Activated CD8-positive, alpha-beta memory T cell treated with anti-CD3 and anti-CD28 coated beads, Interleukin-2, amount 50 U/mL, for 1 hour (primary cell): ENCODE data around the gene NCKAP1.
"Not testable (repeated sequence)": the region's sequence is repeated elsewhere in the genome, so short reads cannot be mapped to it uniquely, and the experiment has no call there.

Experiments used
- DNase-seq: peaks from one replicate; pipeline ENCODE4 v3.0.0-alpha.2; 2020; ENCODE audit errors: extremely low read depth

Gene NCKAP1

DNA sequence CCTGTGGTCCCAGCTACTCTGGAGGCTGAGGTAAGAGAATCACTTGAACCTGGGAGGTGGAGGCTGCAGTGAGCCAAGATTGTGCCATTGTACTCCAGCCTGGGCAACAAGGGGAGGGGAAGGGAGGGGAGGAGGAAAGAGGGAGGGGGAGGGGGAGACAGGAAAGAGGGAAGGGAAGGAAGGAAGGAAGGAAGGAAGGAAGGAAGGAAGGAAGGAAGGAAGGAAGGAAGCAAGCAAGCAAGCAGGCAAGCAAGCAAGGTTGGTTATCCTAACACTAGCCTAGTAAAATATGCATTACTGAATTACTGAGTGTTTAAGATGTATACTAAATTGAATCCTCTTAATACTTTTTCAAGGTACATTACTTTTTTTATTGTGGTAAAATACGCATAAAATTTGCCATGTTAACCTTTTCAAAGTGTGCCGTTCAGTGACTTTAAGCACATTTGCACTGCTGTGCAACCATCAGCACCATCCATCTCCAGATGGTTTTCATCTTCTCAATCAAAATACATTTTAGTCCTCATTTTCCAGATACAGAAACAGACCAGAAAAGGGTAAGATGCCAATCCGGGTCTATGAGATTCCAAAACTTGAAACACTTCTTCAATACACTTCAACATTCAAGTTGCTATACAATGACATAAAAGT lies 28.9 kb downstream of the NCKAP1 start:
- DNase-seq, result no peak

DNA sequence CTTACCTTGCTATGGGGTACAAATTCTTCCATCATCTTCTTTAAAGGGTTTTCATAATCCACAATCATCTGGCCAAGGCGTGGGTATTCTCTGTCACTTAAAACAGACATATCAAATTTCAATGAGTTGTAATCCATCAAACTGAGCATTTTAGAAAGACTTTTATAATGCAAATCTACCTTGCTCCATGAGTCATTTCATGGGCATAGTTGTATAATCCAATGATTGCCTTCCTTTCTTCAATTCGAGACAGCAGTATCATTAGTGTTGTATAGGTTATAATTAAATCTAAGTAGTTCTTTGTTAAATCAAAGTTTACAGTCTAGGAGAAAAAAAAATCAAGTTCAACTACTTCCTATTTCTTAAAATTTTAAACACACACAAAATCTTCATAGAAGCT lies 36.3 kb downstream of the NCKAP1 start:
- DNase-seq, result no peak

DNA sequence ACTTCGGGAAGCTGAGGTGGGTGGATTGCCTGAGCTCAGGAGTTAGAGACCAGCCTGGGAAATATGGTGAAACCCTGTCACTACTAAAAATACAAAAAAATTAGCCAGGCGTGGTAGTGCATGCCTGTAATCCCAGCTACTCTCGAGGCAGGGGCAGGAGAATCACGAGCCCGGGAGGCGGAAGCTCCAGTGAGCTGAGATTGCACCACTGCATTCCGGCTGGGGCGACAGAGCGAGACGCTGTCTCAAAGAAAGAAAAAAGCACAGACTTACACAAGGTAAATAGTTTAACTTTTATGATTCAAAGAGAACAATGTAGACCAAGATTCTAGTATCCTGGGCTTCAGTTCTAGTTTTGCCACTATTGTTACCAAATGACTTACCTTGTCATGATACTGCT lies 37.4 kb downstream of the NCKAP1 start:
- no peak for DNase-seq

DNA sequence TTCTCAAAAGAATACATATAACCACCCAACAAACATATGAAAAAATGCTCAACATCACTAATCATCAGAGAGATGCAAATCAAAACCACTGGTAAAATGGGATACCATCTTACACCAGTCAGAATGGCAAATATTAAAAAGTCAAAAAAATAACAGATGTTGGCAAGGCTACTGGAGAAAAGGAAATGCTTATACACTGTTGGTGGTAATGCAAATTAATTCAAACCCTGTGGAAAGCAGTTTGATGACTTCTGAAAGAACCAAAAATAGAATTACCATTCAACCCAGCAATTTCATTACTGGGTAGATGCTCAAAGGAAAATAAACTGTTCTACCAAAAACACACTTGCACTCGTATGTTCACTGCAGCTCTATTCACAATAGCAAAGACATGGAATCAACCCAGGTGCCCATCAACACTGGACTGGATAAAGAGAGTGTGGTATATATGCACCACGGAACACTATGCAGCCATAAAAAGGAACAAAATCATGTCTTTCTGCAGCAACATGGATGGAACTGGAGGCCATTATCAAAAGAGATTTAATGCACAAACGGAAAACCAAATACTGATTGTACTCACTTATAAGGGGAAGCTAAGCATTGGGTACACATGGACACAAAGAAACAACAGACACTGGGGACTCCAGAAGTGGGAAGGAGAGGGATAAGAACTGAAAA lies 38.8 kb downstream of the NCKAP1 start:
- no peak for DNase-seq

DNA sequence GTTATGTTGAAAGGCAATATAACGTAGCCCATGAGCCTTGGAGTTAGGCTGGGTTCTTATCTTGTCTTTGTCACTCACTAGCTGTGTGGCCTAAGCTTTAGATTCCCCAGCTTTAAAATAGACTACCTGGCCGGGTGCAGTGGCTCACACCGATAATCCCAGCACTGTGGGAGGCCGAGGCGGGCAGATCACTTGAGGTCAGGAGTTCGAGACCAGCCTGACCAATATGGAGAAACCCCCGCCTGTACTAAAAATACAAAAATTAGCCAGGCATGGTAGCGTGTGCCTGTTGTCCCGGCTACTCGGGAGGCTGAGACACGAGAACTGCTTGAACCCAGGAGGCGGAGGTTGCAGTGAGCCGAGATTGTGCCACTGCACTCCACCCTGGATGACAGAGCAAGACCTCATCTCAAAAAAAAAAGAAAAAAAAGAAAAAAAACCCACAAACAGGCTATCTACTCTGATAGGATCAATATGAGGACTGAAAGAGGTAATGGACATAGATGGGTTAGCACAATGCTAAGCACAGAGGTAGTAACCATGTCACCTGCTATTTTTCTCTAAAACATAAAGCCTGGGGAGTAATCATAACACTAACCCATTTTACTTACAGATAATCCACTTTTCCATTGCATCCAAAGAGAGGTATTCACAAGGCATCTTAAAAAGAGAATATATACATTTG lies 43.9 kb downstream of the NCKAP1 start:
- DNase-seq, result no peak

DNA sequence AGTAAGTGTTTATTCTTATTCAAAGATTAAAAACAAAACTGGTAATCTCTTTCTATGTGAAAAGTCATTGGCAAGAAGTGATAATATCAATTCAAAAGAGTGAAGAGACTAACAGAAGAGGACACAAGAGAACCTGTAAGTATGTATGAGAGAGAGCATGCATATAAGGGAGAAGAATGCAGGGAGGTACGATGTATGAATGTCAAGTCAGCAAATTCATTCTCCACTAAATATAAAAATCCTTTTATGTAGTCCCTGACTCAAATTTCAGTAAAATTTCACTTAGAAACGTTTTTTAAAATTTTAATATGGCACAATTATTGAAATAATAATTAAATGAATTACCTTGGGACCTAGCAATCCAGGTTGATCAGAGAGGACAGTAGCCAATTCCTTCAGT lies 55.3 kb downstream of the NCKAP1 start:
- no peak for DNase-seq

DNA sequence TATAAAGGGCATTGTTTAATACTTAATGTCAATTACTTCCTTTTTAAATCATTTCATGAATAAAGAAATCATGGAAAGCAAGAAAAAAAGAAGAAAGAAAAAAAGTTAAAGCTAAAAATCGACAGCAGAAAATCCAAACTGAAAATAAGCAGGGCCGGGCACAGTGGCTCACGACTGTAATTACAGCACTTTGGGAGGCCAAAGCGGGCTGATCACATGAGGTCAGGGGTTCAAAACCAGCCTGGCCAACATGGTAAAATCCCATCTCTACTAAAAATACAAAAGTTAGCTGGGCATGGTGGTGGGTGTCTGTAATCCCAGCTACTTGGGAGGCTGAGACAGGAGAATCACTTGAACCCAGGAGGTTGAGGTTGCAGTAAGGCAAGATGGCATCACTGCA lies 56.8 kb downstream of the NCKAP1 start:
- not testable (repeated sequence) for DNase-seq

DNA sequence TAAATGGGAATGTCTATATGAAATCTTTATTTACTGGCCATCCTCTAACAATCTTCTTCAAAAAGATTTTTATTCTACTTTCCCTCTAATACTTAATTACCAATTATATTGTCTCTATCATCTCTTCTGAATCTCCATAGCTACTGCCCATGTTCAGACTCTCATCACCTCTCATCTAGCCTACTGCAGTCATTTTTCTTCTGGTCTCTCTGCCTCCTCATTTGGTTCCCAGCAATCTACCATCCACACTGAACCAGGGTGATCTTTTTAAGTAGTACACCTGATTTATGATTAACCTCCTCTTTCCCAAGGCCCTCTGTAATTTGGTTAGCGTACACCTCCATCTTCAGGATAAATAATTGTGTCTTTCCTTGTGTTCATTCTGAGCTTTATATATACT lies 57.6 kb downstream of the NCKAP1 start:
- no peak for DNase-seq

DNA sequence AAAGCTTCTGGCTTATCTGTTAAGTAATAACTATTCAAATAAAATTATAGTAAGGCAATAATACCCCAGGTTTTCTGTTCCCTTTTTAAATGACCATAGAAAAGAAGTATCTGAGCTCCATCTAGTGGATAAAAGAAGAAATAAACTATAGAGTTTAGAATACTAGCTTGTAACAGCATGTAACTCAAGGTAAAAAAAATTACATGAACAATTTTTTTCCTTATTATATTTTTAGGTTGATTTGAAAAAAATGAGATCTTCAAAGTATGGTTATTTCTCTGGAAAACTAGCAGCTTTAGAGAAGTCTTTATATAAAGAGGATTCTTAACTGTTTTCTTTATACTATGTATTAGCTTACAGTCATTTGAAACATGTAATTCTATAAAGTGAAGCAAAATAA lies 58.1 kb downstream of the NCKAP1 start:
- DNase-seq, result no peak

DNA sequence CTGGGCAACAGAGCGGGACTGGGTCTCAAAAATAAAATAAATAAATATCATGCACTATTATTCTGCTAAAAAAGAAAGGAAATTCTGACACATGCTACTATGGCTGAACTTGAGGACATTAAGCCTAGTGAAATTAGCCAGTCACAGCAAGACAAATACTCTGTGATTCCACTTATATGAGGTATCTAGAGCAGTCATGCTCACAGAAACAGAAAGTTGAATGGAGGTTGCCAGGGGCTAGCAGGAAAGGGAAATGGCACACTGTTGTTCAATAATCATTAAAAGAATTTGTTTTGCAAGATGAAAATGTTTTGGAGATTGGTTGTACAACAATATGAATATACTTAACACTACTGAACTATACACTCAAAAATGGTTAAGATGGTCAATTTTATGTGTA lies 60.8 kb downstream of the NCKAP1 start:
- DNase-seq, result no peak

DNA sequence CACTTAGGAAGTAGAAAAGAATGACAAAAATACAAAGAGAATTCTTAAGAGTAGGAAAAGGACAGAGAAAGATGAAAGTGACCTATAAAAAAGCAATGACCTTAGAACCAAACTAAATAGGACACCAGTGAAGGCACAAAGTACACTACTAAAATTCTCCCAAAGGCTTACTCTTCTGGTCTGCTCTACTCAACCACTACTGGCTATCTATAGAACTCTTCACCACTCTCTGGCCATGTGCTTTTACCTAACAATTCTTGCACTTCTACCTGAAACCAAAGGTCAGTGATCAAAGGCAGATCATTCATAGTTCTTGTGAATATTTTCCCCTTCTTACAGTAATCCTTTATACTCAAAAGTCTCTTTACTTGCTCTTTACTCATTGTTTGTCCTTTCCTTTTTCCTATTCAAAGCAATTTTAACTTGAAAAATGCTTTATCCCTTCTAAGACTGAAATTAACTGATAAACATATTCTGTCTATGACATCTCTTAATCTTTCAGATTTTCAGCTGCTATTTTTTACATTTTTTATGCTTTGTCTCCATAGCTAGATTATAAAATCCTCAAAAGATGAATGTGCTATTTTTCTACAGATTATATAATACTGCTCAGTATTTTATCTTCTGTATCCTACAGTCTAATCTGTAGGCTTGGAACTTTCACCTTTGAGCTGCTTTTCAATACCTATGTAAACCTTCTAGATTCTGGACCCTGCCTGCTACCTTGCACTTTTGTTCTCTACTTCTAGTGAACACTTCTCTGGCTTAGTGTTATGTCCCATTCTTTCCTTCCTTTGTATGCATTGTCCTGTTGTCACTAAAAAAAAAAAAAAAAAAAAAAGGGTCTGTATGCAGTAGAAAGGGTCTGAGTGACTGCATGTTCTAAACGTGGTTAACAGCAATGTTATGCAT lies 64.6 kb downstream of the NCKAP1 start:
- DNase-seq, result no peak

DNA sequence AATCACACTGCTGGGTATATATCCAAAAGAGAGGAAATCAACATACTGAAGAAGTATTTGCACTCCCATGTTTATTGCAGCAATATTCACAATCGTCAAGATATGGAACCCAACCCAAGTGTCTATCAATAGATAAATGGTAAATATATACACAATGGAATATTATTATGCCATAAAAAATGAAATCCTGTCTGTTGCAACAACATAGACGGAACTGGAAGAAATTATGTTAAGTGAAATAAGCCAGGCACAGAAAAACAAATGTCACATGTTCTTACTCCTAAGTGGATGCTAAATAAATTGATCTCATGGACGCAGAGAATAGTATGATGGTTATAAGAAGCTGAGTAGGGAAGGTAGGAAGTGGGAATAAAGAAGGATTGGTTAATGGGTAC lies 65.7 kb downstream of the NCKAP1 start:
- no peak for DNase-seq

DNA sequence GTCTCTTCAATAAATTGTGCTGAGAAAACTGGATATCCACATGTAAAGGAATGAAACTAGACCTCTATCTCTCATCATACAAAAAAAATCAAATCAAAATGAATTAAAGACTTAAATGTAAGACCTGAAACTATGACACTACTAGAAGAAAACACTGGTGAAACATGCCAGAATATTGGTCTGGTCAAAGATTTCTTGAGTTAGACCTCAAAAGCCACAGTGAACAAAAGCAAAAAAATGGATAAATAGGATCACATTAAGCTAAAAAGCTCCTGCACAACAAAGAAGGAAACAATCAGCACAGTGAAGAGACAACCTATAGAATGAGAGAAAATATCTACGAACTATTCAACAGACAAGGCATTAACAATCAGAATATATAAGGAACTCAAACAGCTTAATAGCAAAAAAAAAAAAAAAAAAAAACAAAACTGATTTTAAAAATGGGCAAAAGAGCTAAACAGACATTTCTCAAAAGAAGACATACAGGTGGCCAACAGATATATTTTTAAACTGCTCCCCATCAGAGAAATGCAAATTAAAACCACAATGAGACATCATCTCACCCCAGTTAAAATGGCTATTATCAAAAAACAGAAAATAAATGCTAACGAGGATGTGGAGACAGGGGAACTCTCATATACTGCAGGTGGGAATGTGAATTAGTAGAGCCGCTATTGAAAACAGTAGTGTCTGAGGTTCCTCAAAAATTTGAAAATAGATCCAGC lies 66.3 kb downstream of the NCKAP1 start:
- no peak for DNase-seq

DNA sequence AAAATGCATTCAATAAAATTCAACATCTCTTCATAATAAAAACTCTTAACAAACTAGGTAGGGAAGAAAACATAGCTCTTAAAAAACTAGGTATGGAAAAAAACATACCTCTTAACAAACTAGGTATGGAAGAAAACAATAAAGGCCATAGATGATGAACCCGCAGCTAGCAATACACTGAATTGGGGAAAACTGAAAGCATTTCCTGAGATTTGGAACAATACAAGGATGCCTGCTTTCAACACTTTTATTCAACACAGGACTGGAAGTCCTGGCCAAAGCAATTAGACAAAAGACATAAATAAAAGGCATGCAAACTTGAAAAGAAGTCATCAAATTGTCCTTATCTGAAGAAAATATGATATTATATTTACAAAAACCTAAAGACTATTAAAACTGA lies 67.8 kb downstream of the NCKAP1 start:
- no peak for DNase-seq

DNA sequence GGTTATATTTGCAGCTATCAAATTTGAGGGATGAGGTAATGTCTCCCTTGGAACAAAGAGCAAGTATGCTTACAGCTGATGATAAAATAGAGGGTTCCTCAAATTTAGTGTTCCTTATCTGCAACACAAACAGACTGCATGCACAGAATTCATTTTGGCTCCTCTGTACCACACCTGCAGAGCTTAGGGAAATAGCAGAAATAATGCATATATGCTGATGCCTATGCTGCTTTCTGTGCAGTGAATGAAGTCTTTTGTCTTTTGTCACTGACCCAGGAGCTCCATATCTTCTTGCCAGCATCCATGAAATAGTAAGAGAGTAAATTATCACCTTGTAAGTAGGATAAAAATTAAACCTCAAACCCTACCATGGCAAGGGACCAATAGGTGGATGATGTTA lies 69.8 kb downstream of the NCKAP1 start:
- no peak for DNase-seq

DNA sequence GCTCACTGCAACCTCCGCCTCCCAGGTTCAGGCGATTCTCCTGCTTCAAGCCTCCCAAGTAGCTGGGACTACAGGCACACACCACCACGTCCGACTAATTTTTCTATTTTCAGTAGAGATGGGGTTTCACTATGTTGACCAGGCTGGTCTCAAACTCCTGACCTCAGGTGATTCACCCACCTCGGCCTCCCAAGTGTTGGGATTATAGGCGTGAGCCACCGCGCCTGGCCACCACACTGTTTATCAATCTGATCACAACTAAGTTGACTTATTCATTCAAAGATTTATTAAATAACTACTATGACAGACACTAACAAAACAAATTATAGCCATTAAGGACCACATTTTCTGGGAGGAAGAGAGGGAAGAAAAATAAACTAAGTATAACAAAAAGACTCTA lies 71.9 kb downstream of the NCKAP1 start:
- not testable (repeated sequence) for DNase-seq

DNA sequence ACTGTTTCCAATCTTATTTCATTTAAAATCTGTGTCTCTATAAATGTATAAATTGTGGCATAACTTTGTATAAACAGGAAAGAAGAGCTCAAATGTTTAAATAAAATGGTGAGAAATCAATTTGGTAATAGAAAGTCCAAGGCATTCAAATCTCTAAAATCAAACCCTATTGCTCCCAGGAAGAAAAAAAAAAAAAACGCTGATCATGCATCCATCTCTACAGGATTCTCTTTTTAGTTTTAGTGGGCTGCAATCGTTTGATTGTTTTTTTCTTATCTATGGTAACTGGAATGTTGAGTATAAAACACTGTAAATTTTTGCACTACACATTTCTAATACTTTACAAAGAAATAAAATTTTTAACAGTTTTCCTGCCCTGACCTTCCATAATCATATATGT lies 75.6 kb downstream of the NCKAP1 start:
- DNase-seq, result no peak

DNA sequence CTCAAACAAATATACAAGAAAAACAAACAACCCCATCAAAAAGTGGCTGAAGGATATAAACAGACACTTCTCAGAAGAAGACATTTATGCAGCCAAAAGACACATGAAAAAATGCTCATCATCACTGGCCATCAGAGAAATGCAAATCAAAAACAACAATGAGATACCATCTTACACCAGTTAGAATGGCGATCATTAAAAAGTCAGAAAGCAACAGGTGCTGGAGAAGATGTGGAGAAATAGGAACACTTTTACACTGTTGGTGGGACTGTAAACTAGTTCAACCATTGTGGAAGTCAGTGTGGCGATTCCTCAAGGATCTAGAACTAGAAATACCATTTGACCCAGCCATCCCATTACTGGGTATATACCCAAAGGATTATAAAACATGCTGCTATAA lies 77.4 kb downstream of the NCKAP1 start:
- not testable (repeated sequence) for DNase-seq

DNA sequence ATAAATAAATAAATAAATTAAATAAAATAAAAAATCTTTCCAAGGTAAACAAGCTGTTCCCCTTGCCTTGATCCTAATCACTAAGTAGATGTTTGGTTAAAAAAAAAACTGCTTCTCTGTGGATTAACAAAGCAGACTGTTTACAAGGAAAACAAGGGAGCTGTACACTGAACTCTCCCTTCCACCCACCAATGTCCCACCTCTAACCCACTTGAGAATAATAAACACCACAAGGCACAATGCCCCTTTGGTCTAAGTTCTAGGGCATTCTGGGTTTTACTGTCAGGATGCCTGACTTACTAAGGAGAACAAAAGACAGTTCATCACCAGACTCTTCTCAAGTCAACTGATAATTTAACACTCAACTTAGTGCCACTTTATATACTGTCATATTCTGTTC lies 83.5 kb downstream of the NCKAP1 start:
- DNase-seq, result no peak

DNA sequence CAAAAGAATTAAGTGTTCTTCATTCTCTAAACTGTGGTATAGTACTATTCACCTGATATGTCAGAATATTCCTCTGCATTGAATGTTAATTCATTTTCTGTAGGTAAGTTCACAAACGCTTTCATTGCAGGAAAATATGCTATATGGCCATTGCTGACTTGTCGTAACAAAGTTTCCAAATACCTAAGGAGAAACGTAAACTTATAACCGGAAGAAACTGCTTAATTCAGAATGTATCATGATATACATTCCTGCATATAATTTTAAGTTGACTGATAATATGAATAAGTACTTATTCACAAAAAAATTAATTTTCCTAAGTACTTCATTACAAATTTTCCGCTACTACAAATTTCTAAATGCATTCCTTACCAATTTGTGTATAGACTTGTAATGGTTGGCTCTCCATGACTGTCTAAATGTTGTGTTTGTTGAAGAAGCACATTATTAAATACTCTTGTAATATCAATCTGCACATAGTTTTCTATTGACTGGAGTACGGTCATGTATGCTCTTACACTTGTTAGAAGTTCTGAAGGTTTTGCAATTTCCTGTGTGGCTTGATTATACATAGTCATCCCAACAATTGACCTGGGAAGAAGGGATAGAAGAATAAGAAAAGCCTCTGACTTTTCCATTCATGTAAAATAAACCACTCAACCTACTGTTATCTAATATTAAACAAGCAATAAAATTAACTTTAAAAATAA lies 85.4 kb downstream of the NCKAP1 start:
- no peak for DNase-seq
